Type B pancreatic cell (in vitro differentiated cells): ENCODE measurements around the gene DDAH1. TPM values are rescaled to one million over a fixed set of nuclear protein-coding genes. Genes with fewer than 3 reads are reported as not detected.

Experiments used
- DNase-seq: peaks from one replicate; pipeline ENCODE4 v3.0.0; 2021; ENCODE audit warnings: mixed read lengths; ENCODE audit not compliant: unreplicated experiment; ENCODE audit errors: extremely low spot score
- H3K27ac Mint-ChIP-seq: 2 replicates; pipeline ENCODE4 v1.8.0; 2021; ENCODE audit warnings: mild to moderate bottlenecking, mixed read lengths
- H3K27me3 Mint-ChIP-seq: 2 replicates; pipeline ENCODE4 v1.8.0; 2021; ENCODE audit warnings: mixed read lengths
- H3K36me3 Mint-ChIP-seq: 2 replicates; pipeline ENCODE4 v1.8.0; 2021; ENCODE audit warnings: mixed read lengths
- H3K4me1 Mint-ChIP-seq: one replicate; pipeline ENCODE4 v1.8.0; 2021; ENCODE audit warnings: mixed read lengths; ENCODE audit not compliant: unreplicated experiment
- H3K4me3 Mint-ChIP-seq: 2 replicates; pipeline ENCODE4 v1.8.0; 2021; ENCODE audit warnings: mild to moderate bottlenecking, mixed read lengths
- H3K9me3 Mint-ChIP-seq: 2 replicates; pipeline ENCODE4 v1.8.0; 2021; ENCODE audit warnings: mixed read lengths
- total RNA-seq: library from RNA; stranded (reverse); gene quantifications from 2 replicates; pipeline ENCODE4 v1.2.1, GENCODE V29; 2021; ENCODE audit warnings: low replicate concordance
- TF ChIP-seq, protein P1 (sequence below): fragments of 200-600 bp; sonication (generic); conservative IDR thresholded peaks from 2 replicates; pipeline ENCODE4 v1.5.0; 2021; ENCODE audit warnings: antibody characterized with exemption, mild to moderate bottlenecking

The DDAH1 gene
- total RNA-seq, 1 donor from 2014 or later = 28.6 TPM

GRCh38 chr1:85344256-85344694 is 120.7 kb downstream of the DDAH1 start:
- DNase-seq = no peak
- H3K36me3 Mint-ChIP-seq = peaks cover 11% of the 10 kb centered on the region
- H3K4me3 Mint-ChIP-seq = no peak overlapping the region
- no peak overlapping the region for H3K27ac Mint-ChIP-seq
- no peaks in the 10 kb centered on the region for H3K27me3 Mint-ChIP-seq
- TF ChIP-seq, protein P1, sequence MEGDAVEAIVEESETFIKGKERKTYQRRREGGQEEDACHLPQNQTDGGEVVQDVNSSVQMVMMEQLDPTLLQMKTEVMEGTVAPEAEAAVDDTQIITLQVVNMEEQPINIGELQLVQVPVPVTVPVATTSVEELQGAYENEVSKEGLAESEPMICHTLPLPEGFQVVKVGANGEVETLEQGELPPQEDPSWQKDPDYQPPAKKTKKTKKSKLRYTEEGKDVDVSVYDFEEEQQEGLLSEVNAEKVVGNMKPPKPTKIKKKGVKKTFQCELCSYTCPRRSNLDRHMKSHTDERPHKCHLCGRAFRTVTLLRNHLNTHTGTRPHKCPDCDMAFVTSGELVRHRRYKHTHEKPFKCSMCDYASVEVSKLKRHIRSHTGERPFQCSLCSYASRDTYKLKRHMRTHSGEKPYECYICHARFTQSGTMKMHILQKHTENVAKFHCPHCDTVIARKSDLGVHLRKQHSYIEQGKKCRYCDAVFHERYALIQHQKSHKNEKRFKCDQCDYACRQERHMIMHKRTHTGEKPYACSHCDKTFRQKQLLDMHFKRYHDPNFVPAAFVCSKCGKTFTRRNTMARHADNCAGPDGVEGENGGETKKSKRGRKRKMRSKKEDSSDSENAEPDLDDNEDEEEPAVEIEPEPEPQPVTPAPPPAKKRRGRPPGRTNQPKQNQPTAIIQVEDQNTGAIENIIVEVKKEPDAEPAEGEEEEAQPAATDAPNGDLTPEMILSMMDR = peak; percentile 70
- H3K4me1 Mint-ChIP-seq = no peaks in the 10 kb centered on the region
- no peaks in the 10 kb centered on the region for H3K9me3 Mint-ChIP-seq

- H3K27me3 Mint-ChIP-seq = no peaks in the 10 kb centered on the region
- no peaks in the 10 kb centered on the region for H3K9me3 Mint-ChIP-seq
- no peaks in the 10 kb centered on the region for H3K4me1 Mint-ChIP-seq
- no peak for DNase-seq
- H3K27ac Mint-ChIP-seq = no peak overlapping the region
- TF ChIP-seq, protein P1 = no peak
- peaks cover 7% of the 10 kb centered on the region for H3K36me3 Mint-ChIP-seq
- H3K4me3 Mint-ChIP-seq = no peak overlapping the region
Observed at GRCh38 chr1:85343612-85344255, 121.2 kb downstream of the DDAH1 start.

DNA sequence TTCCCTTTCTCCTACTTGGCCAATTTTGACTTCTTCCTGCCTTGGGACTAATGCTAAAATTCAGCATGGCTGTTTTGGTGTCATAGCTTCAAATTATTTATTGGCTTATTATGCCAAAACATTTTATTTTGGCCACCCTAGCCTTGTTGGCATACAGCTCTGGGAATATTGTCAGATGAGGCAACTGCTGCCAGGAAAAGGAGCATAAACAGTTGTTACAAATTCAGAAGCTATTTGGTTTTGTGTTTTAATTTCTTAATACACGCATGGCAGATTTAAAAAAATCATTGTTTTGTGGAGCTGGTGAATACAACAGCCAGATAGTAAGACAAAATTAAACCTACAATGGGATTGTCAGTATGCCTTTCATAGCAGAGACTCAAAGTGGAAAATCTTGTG is 121.7 kb downstream of the DDAH1 start:
- H3K27ac Mint-ChIP-seq = no peak overlapping the region
- H3K27me3 Mint-ChIP-seq = no peaks in the 10 kb centered on the region
- no peaks in the 10 kb centered on the region for H3K4me1 Mint-ChIP-seq
- no peak for DNase-seq
- H3K36me3 Mint-ChIP-seq = peaks cover 4% of the 10 kb centered on the region
- H3K4me3 Mint-ChIP-seq = no peak overlapping the region
- no peaks in the 10 kb centered on the region for H3K9me3 Mint-ChIP-seq
- TF ChIP-seq, protein P1 = no peak

DNA sequence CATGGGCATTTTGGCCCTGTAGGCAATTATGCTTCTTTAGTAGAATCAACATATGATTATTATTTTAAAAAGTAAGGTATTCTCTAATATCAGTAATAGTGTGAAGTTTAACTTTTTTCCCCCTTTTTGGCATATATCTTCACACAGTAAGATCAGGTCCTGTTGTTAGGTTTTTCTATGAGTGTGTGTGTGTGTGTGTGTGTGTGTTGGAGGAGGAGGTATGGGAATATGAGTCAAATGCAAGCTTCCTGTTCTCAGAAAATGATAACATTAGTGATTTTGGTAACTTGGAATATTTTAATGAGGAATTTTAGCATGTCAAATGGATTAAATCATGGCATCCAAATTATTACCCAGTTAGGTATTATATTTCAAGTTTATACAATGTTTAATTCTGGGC is 122.8 kb downstream of the DDAH1 start:
- no peak overlapping the region for H3K4me3 Mint-ChIP-seq
- H3K4me1 Mint-ChIP-seq = no peaks in the 10 kb centered on the region
- peaks cover 7% of the 10 kb centered on the region for H3K36me3 Mint-ChIP-seq
- TF ChIP-seq, protein P1 = no peak
- H3K27me3 Mint-ChIP-seq = no peaks in the 10 kb centered on the region
- no peak for DNase-seq
- H3K9me3 Mint-ChIP-seq = no peaks in the 10 kb centered on the region
- no peak overlapping the region for H3K27ac Mint-ChIP-seq

- H3K9me3 Mint-ChIP-seq = no peaks in the 10 kb centered on the region
- H3K4me1 Mint-ChIP-seq = no peaks in the 10 kb centered on the region
- H3K27me3 Mint-ChIP-seq = no peaks in the 10 kb centered on the region
- H3K36me3 Mint-ChIP-seq = peaks cover 7% of the 10 kb centered on the region
- TF ChIP-seq, protein P1 = no peak
- DNase-seq = no peak
- H3K27ac Mint-ChIP-seq = no peak overlapping the region
- H3K4me3 Mint-ChIP-seq = no peak overlapping the region
Observed at GRCh38 chr1:85340427-85340826, 124.5 kb downstream of the DDAH1 start.
